ENCODE data around the gene PREP.

Gene PREP

DNA sequence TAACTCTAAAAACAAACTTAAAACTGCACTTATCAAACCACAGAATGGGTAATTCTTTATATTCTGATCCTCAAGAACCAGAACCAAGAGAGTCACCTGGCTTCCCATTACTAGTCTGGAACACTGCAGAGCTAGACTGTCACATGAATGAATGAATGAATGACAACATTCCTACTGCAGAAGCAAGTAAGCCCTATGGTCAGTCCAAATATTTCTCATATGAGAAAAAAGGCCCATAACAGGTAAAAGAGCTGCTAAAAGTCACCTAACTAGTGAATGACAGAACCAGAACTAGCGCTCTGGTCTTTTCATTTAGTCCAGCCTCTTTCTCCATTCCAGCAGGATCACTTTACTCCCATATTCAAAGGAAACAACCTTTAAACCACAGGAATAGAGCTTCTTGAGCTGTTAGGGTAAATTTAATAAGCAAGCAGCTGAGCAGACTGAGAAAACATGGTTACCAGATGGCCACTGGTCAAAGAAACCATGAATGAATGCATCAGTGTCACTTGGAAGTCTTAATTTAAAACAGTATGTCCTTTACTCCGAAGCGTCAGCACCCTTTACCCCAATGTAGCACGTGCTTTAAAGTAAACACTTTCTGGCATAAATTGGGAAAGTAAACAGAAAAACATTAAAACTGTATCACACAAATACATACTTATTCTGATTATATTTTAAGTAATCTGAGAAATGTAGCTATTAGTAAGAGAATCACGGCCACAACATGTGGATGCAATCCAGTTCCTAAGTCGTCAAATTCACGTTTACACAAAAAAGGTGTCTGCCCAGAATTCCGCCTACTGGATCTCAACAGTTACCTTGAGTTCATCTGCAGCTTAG, 1.4 kb downstream of the PREP start:
- Histone ChIP-seq H3K4me1 (ENCODE audit: control insufficient read depth in 1 of 2, insufficient read depth in 1 of 2, low read depth in 1 of 2, low read length in 1 of 2) (peaks cover 18 to 20% of the 10 kb centered on the region in 2 experiments), H3K27me3 (peaks cover 28% of the 10 kb centered on the region), H3K27ac (no peak overlapping the region), H3K36me3 (peaks cover under 1% of the 10 kb centered on the region), H3K4me3 (ENCODE audit: low read depth in 1 of 2, low read length in 1 of 2) (peak overlapping the region; percentile 64 to 71), H3K9me3 (no peaks in the 10 kb centered on the region)
- TF ChIP-seq, protein P1, sequence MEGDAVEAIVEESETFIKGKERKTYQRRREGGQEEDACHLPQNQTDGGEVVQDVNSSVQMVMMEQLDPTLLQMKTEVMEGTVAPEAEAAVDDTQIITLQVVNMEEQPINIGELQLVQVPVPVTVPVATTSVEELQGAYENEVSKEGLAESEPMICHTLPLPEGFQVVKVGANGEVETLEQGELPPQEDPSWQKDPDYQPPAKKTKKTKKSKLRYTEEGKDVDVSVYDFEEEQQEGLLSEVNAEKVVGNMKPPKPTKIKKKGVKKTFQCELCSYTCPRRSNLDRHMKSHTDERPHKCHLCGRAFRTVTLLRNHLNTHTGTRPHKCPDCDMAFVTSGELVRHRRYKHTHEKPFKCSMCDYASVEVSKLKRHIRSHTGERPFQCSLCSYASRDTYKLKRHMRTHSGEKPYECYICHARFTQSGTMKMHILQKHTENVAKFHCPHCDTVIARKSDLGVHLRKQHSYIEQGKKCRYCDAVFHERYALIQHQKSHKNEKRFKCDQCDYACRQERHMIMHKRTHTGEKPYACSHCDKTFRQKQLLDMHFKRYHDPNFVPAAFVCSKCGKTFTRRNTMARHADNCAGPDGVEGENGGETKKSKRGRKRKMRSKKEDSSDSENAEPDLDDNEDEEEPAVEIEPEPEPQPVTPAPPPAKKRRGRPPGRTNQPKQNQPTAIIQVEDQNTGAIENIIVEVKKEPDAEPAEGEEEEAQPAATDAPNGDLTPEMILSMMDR (IDR thresholded peaks at IDR 0.05): no peak

- peaks cover 19% of the 10 kb centered on the region for H3K27me3 ChIP-seq
- H3K4me3 ChIP-seq (ENCODE audit: low read depth in 1 of 2, low read length in 1 of 2): no peak overlapping the region
- no peaks in the 10 kb centered on the region for H3K9me3 ChIP-seq
- H3K4me1 ChIP-seq (ENCODE audit: control insufficient read depth in 1 of 2, insufficient read depth in 1 of 2, low read depth in 1 of 2, low read length in 1 of 2): peaks cover 18 to 20% of the 10 kb centered on the region in 2 experiments
- no peak overlapping the region for H3K27ac ChIP-seq
- TF ChIP-seq, protein P1 (IDR thresholded peaks at IDR 0.05): no peak
- H3K36me3 ChIP-seq: peaks cover 10% of the 10 kb centered on the region
Observed at GRCh38 chr6:105400501-105400900, 2.4 kb downstream of the PREP start.

- TF ChIP-seq, protein P1 (IDR thresholded peaks at IDR 0.05): no peak
- Histone ChIP-seq H3K27ac (no peak overlapping the region), H3K36me3 (peaks cover 14% of the 10 kb centered on the region), H3K9me3 (no peaks in the 10 kb centered on the region), H3K4me1 (ENCODE audit: control insufficient read depth in 1 of 2, insufficient read depth in 1 of 2, low read depth in 1 of 2, low read length in 1 of 2) (peaks cover 18 to 20% of the 10 kb centered on the region in 2 experiments), H3K27me3 (peaks cover 2% of the 10 kb centered on the region), H3K4me3 (ENCODE audit: low read depth in 1 of 2, low read length in 1 of 2) (no peak overlapping the region)
Observed at GRCh38 chr6:105398859-105399258, 4.0 kb downstream of the PREP start.

- H3K27ac ChIP-seq: no peak overlapping the region
- no peaks in the 10 kb centered on the region for H3K27me3 ChIP-seq
- H3K4me3 ChIP-seq (ENCODE audit: low read depth in 1 of 2, low read length in 1 of 2): no peak overlapping the region
- TF ChIP-seq, protein P1 (IDR thresholded peaks at IDR 0.05): no peak
- peaks cover 14% of the 10 kb centered on the region for H3K36me3 ChIP-seq
- no peaks in the 10 kb centered on the region for H3K9me3 ChIP-seq
- H3K4me1 ChIP-seq (ENCODE audit: control insufficient read depth in 1 of 2, insufficient read depth in 1 of 2, low read depth in 1 of 2, low read length in 1 of 2): peaks cover 12 to 15% of the 10 kb centered on the region in 2 experiments
Observed at GRCh38 chr6:105397987-105398386, 4.9 kb downstream of the PREP start.

DNA sequence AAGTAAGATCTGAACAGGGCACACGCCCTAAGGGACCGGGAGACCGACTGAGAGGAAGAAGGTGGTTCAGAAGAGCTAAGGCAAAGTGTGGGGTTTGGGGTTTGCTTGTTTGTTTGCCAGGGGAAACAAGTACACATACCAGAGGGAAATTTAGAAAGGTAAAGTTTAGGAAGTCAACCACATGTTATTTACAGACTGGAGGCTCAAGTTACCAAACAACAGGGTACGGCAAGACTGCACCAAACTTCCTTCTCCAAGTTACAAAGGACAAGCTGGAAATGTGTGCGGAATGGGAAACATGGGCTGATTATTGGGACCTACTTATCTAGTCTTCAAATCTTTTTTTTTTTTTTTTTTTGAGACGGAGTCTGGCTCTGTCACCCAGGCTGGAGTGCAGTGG, 11.2 kb downstream of the PREP start:
- Histone ChIP-seq H3K27me3 (no peaks in the 10 kb centered on the region), H3K4me1 (ENCODE audit: control insufficient read depth in 1 of 2, insufficient read depth in 1 of 2, low read depth in 1 of 2, low read length in 1 of 2) (no peaks in the 10 kb centered on the region), H3K4me3 (ENCODE audit: low read depth in 1 of 2, low read length in 1 of 2) (no peak overlapping the region), H3K36me3 (peaks cover 14% of the 10 kb centered on the region), H3K9me3 (no peaks in the 10 kb centered on the region), H3K27ac (no peak overlapping the region)
- TF ChIP-seq, protein P1 (IDR thresholded peaks at IDR 0.05): no peak

Measured in neutrophil (primary cell).